NCI-H446 (cell line): Measurements from ENCODE around the gene GPR21.

Experiments used
- DNase-seq, 2 experiments: peaks; one replicate each; lab custom pipeline; 2025; lab: John Stamatoyannopoulos, UW

Gene GPR21

DNA sequence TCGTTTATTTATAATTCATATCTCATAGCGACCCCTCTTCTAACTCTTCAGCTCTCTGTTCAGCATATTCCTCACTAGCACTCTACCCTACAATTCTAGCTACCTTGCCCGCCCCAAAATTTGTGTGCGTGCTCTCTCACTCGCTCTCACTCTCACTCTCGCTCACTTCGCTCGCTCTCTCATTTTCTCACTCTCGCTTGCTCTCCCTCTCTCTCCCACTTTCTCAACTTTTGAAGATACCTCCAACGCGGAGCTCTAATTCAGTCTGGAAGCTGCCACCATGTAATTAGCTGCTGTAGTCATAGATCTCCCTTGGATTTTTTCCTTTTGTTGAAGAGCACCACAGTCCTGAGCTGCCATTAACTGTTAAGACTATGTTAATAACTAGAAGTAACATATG is 30.4 kb downstream of the GPR21 start:
- no peak for DNase-seq

DNA sequence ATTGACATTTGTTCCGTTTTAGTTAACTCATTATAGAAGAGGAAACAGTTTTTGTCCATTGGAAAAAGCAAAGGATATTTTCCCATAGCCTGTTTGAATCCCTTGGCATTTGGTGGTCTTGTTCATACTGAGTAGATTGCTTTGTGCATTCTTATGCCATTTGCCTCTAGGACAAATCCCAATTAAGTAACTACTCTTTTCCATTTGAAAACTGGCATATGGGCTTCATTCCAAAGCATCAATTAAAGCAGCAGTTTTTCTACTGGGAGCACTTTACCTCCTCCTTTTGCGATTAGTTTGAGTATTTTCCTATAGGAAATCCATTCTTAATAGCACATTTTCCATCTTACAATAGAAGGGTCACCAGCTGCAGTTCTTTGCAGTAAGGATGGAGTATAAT is 31.2 kb downstream of the GPR21 start:
- no peak for DNase-seq

DNA sequence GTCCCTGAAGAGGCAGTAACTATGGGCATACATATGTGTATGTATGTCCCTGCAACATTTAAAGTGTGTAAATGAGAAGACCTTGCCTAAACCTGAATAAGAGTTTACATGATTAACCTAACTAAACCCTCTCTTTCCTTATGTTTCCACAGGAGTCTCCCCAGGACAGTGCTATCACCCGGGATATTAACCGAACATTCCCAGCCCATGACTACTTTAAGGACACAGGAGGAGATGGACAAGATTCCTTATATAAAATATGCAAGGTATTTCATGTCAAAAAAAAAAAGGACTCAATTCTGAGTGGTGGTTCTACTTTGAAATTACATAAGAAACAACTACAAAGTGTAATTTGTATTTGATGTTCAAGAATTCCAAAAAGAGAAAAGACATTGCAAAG is 31.7 kb downstream of the GPR21 start:
- DNase-seq = no peak

DNA sequence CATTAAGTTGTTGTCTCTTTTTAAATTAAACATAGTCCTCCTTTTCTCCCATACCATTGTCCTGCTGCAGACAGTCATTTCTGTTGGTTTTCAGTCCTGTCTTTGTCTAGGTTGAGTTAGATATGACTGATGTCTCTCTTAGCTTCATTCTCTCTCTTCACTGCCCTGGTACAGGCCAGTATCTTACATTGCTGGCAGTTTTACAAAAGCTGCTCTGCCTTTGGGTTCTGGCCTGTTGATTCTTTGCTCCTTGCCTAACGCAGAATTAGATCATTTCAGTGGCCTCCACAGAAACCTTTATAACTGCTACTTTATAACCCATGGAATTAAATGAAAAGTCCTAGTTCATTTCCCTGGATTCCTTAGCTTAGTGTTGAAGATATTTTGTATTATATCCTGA is 33.7 kb downstream of the GPR21 start:
- DNase-seq = no peak

DNA sequence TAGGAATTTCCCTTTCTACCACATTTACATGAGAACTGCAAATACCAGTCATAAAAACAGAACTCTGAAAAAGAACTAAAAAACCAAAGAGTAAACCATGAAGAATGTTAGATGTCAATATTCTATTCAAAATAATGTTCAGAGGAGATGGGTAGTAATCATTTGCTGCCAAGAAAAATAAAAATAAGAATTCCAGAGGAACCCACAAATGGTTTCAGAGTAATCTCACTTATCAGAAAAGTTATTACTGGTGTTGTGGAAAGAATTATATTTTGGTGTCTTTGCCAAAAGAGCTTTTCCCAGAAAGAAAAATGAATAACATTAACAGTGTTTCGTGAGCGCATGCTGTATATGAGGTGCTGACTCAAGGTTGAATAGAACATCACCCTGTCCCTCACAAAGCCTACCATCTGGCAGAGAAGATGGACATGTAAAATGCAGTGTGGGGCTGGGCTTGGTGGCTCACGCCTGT is 35.6 kb downstream of the GPR21 start:
- DNase-seq = no peak

DNA sequence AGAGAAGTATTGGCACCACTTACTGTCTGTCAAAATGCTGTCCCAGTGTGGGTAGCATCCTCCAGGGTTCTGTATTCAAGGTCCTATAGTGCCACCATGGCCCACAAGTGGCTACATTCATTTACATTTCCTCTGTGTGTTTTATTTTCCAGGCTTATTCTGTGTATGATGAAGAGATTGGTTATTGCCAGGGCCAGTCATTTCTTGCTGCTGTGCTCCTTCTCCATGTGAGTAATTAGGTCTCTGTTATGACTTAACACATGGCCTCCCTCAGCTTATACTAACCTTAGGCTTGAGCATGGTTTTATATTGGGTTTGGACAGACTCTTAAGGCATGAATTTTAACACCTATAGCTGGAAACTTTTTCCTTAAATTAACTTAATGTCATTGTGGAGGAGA is 36.7 kb downstream of the GPR21 start:
- no peak for DNase-seq

DNA sequence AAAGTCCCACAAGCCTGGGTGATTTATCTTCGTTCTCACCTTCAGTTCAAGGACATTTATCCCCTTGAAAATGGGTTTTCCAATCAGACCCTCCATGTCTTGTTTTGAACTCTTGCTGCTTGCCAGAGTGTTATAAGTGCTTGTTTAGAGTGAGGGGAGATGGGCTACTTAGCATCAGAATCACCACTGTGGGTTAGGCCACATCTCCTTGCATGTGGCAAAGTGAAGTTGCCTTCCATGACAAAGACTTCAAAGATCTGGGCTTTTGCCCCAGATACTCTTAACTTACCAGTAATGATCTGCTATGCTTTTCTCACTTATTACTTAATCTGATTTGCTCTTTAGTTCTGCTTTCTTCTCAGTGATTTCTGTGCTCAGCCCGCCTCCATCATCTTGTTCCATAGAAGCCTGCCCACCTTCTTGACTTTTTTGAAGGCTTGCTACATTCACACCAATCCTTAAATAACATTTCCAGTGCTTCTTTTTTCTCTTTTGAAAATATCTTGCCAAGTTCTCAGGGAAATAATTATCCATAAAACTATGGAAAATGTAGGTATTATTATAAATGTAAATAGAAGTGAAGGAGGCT is 39.0 kb downstream of the GPR21 start:
- no peak for DNase-seq

DNA sequence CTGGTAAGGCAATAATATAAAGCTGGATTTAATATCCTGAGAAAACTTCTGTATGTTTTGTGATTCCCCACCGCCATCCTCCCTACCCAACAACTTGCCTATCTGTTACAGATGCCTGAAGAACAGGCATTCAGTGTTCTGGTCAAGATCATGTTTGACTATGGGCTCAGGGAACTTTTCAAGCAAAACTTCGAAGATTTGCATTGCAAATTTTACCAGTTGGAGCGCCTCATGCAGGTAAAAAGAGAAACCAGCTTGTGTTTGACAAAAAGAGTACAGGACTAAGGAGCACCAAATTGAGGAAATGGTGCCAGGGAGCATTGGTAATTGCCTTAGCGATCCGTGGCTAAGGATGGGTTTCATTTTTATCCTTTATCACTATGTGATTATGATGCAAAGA is 40.0 kb downstream of the GPR21 start:
- DNase-seq = no peak

DNA sequence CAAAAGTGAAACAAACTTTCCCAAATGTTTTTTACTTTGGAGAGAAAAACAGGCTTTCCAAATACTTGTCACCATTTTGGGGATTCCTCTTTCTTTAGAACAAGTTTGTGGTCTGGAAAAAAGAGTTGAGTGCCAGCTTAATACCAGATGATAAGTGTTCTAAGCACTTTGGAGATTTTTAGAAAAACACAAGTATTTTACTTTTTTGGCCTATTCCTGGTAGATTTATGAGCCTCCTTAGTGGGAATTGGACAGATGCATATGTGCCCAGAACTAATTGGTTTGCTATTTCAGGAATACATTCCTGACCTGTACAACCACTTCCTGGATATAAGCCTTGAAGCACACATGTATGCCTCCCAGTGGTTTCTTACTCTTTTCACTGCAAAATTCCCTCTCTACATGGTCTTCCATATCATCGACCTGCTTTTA is 40.5 kb downstream of the GPR21 start:
- DNase-seq = no peak

DNA sequence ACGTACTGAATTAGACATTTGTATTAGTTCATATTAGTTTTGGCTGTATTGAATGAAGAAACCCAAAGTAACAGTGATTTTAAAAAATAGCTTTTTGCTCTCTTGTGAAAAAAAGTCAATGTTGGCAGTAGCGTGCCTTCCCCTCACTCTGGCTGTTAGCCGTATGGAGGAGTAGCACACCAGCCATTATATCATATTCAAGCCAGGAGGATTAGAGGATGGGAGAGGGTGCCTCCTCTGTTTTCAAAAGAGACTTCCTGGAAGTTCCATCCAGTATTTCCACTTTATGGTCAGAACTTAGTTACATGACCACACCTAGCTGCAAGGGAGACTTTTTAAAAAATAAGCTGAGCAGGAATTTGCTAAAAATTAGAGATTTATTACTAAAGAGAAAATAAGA is 41.2 kb downstream of the GPR21 start:
- DNase-seq = no peak

DNA sequence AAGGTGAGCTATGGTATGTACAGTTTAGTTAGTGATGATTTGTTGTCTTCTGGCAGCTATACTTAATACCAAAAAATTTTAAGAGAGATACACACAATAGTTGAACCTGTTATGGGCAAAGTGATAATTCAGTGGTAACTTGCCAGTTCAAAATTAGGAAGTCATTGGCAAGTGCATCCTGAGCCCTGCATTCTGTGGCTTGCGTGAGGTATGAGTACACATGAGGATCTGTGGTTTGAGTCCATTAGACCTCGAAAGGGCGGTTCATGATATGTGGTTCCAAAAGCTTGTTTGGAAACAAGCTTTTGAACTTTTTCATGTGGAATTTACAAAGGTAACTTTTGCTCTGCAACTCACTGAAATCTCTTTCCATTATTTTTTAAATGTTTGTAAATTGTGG is 47.0 kb downstream of the GPR21 start:
- no peak for DNase-seq

DNA sequence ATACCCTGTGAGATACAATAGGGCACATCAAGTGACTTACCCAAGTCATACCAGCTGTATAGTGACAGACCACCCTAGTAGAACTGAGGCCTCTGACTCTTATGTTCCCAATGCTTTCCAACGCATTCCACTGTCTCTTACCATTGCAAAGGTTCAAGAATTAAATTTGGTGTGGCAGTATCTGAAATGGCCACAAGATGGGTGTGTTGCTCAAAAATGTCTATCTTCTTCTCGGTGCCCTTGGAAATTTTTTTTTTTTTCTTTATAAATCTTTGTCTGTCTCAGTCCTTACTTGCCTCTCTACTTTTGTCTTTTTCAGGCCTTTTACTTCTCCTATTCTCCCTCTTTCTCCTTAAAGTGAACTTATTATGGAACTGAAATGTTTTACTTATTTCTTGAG is 48.4 kb downstream of the GPR21 start:
- peak in 1 of 2 experiments; percentile 18 for DNase-seq

DNA sequence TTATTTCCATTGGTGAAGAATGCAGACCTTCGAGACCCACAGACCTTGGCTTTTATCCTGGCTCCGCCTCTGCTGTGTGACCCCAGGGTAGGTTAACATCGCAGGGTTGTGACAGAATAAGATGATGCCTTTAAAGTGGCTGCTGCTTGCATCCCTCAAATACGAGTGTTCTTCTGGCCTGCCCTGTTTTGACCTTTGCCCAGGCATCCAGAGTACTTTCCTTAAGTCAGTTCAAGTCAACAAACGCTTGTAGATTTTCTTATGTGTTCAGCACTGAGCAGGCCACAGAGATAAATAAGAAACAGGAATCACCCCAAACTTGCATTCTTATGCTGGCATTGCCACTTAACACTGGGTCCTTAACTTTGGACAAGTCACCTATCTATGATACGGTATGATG is 50.2 kb downstream of the GPR21 start:
- no peak for DNase-seq

DNA sequence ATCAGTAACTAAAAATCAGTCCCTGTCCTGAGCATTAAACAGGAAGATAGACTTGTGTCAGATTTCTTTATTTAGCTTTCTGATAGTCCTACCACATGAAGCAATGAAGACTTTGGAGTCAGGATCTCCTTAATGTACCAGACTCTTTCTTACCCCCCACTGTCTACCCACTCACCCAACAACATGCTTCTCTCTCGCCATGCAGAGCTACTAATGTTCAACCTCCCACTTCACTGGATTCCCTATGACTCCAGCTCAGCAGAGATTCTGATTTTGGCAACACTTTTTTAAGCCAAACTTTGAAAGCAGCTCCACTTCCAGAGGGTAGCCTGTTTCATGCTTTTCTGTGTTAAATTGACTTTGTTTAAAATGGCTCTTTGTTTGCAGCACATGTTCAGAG is 50.8 kb downstream of the GPR21 start:
- DNase-seq = no peak
